Activated T-helper 17 cell treated with anti-CD3 and anti-CD28 coated beads, Interleukin-2, amount 50 U/mL, for 72 hours (primary cell): ENCODE results near the gene GPR89B. TPM values are rescaled to one million over a fixed set of nuclear protein-coding genes. Genes with fewer than 3 reads are reported as not detected.
"Not testable (repeated sequence)": the region's sequence is repeated elsewhere in the genome, so short reads cannot be mapped to it uniquely, and the experiment has no call there.

Source experiments
- ATAC-seq: fragments of 150-1000 bp; cut with Tn5 transposase; replicated peaks from 2 replicates; pipeline ENCODE4 v1.10.0; 2021; ENCODE audit warnings: mild to moderate bottlenecking, moderate library complexity
- H3K27ac Mint-ChIP-seq: one replicate; pipeline ENCODE4 v1.8.0; 2022; ENCODE audit warnings: mixed read lengths
- H3K27me3 Mint-ChIP-seq: one replicate; pipeline ENCODE4 v1.8.0; 2022; ENCODE audit warnings: mixed read lengths
- H3K36me3 Mint-ChIP-seq: one replicate; pipeline ENCODE4 v1.8.0; 2022; ENCODE audit warnings: low read depth, mild to moderate bottlenecking, mixed read lengths
- H3K4me1 Mint-ChIP-seq: one replicate; pipeline ENCODE4 v1.8.0; 2022; ENCODE audit warnings: mixed read lengths
- H3K4me3 Mint-ChIP-seq: one replicate; pipeline ENCODE4 v1.8.0; 2022; ENCODE audit warnings: mild to moderate bottlenecking, mixed read lengths
- H3K9me3 Mint-ChIP-seq: one replicate; pipeline ENCODE4 v1.8.0; 2022; ENCODE audit warnings: mixed read lengths
- total RNA-seq, 2 donors: library from RNA; stranded (reverse); gene quantifications; one replicate each; pipeline ENCODE4 v1.2.3, GENCODE V29; 2022

GPR89B gene
- total RNA-seq, 2 donors from 2014 or later: 11.0 to 13.1 TPM

DNA sequence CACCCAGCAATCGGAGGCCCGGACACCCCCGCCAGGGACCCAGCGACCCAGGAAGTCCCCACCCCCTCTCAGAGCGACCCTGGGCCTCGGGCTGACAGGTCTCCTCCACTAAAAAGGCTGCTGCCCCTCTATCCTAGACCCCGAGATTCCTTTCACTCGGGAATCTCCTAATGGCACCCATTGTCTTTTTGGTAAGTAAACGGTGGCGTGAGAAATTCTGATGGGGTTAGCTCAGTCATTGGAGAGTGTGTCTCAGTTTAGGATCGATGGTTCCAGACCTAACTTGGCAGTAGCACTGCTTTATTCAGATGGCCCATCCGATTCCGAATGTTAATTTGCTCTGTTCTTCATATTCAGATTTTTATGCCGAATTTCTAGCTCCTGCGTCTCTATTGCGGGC, 104.9 kb downstream of the GPR89B start:
- not testable (repeated sequence) for H3K4me3 Mint-ChIP-seq, H3K27ac Mint-ChIP-seq, H3K36me3 Mint-ChIP-seq, H3K9me3 Mint-ChIP-seq, H3K27me3 Mint-ChIP-seq, H3K4me1 Mint-ChIP-seq
- peak; percentile 19 for ATAC-seq

DNA sequence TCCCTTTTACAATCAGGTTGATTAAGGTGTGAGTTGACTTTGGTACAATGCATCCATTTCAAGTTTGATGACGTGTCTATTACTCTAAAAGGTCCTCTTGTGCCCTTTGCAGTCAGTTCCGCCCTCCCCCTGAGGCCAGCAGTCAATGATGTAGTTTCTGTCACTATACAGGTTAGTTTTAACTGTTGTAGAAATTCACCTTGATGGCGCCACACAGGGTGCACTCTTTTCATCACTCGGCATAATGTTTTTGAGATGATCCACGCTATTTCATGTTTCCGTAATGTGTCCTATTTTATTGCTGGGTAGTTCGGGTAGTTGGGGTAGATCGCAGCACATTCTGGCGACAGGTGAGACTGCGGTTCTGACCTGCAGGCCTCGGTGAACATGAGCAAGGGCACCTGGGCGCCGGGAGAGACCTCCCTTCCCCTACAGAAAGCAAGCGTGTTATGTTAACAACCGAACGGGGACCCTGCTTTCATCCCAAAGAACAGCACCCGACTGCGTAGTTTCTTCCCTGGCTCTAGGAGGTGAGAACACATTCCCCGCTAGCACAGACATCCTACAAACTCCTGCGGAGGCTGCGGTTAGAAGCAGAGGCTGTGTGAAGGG, 109.7 kb downstream of the GPR89B start:
- H3K4me1 Mint-ChIP-seq, H3K27me3 Mint-ChIP-seq, H3K9me3 Mint-ChIP-seq, H3K36me3 Mint-ChIP-seq: not testable (repeated sequence)
- Mint-ChIP-seq H3K4me3 (peak overlapping the region; percentile 75), H3K27ac (peak overlapping the region; percentile 89)
- ATAC-seq: peak; percentile 13

DNA sequence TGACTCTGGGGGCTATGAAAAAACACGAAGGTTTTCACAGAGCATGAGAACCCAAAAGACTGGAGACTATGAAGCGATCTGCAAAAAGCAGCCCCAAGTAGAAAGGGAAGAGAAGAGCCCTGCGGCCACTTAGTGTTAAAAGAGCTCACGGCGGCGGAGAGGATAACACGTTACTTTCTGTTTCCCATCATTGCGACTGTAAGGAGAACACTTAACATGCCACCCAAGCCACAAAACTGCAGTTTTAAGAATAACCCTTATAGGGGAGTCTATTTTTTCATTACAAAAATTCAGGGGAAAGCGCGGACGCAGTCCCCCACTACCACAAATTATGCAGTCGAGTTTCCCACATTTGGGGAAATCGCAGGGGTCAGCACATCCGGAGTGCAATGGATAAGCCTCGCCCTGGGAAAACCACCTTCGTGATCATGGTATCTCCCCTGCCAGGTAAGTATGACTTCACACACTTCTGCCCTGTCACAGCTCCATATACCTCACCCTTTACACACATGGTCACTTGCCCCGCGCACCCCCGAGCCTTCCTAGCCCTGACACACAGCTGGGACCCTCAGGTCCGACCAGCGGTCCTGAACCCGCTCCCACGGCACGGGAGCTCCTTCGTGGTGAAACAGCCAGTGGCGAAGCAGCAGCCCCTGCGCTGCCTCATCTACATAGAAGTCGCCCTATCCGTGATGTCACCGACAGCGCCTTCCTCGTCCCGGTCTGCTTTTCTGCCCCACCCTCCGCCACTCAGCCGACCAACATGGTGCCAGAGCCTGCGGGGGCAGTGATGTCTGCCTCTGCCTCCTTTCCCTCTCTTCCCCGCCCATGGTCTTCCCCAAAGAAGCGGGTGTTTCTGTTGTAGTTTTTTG, 110.5 kb downstream of the GPR89B start:
- not testable (repeated sequence) for H3K4me1 Mint-ChIP-seq, H3K9me3 Mint-ChIP-seq, H3K27me3 Mint-ChIP-seq, H3K36me3 Mint-ChIP-seq
- peak; percentile 88 for ATAC-seq
- Mint-ChIP-seq H3K27ac (peak overlapping the region; percentile 89), H3K4me3 (peak overlapping the region; percentile 75)

Other genes with a start within 250 kb of the GPR89B start
- not detected for gene GJA5, start 167.8 kb upstream of the GPR89B start, total RNA-seq
- not detected for gene GJA8, start 25.6 kb upstream of the GPR89B start, total RNA-seq
- gene NBPF11, start 223.9 kb downstream of the GPR89B start, total RNA-seq: 10 to 100 TPM in 1 of 2 donors, 1 to 10 TPM in 1; 9.0 to 11.7 TPM